Thoracic aorta (tissue), 2 donors: ENCODE measurements around the gene SLC15A3. TPM values are rescaled to one million over a fixed set of nuclear protein-coding genes. Genes with fewer than 3 reads are reported as not detected.

ENCODE experiments used
- ATAC-seq: fragments of 150-250 bp; one replicate; pipeline ENCODE4 v1.8.0; 2017; ENCODE audit warnings: low read depth; ENCODE audit not compliant: insufficient number of reproducible peaks, low FRiP score
- DNase-seq: peaks from one replicate; pipeline ENCODE4 v3.0.0-alpha.2; 2020; ENCODE audit warnings: low spot score
- H3K27ac ChIP-seq, 2 donors: fragments of 200-600 bp; sonication (generic); 1 replicate in 1 of 2; 2 replicates in 1 of 2; pipeline ENCODE4 v1.5.1; 2016; ENCODE audit warnings: mild to moderate bottlenecking in 2 of 2, moderate library complexity in 2 of 2
- H3K27me3 ChIP-seq: fragments of 200-600 bp; sonication (generic); replicated peaks from 2 replicates; pipeline ENCODE4 v1.6.0; 2016; ENCODE audit warnings: mild to moderate bottlenecking; ENCODE audit not compliant: insufficient read depth
- H3K36me3 ChIP-seq: fragments of 200-600 bp; sonication (generic); one replicate; pipeline ENCODE4 v1.5.1; 2016
- H3K4me1 ChIP-seq, 2 donors: fragments of 200-600 bp; sonication (generic); 1 replicate in 1 of 2; 2 replicates in 1 of 2; pipeline versions ENCODE4 v1.5.1 to v1.6.0; 2016; ENCODE audit warnings: low read depth in 2 of 2, mild to moderate bottlenecking in 1 of 2; ENCODE audit not compliant: control insufficient read depth in 1 of 2
- H3K4me3 ChIP-seq: fragments of 200-600 bp; sonication (generic); 2 replicates; pipeline ENCODE4 v1.5.1; 2016; ENCODE audit warnings: mild to moderate bottlenecking
- H3K9me3 ChIP-seq: fragments of 200-600 bp; sonication (generic); 2 replicates; pipeline ENCODE4 v1.5.1; 2016
- total RNA-seq, 2 donors: library from RNA; depleted of rRNA; stranded (reverse); fragments of >200 nt; gene quantifications; one replicate each; pipeline versions ENCODE4 v1.1.0 to v1.2.3, GENCODE V29; 2016
- TF ChIP-seq, protein P1 (sequence below): fragments of 200-600 bp; sonication (generic); IDR thresholded peaks from one replicate; pipeline ENCODE4 v1.5.1; 2019; ENCODE audit warnings: antibody characterized with exemption

The SLC15A3 gene
- total RNA-seq, 2 donors from 2014 or later: 27.7 to 29.5 TPM

DNA sequence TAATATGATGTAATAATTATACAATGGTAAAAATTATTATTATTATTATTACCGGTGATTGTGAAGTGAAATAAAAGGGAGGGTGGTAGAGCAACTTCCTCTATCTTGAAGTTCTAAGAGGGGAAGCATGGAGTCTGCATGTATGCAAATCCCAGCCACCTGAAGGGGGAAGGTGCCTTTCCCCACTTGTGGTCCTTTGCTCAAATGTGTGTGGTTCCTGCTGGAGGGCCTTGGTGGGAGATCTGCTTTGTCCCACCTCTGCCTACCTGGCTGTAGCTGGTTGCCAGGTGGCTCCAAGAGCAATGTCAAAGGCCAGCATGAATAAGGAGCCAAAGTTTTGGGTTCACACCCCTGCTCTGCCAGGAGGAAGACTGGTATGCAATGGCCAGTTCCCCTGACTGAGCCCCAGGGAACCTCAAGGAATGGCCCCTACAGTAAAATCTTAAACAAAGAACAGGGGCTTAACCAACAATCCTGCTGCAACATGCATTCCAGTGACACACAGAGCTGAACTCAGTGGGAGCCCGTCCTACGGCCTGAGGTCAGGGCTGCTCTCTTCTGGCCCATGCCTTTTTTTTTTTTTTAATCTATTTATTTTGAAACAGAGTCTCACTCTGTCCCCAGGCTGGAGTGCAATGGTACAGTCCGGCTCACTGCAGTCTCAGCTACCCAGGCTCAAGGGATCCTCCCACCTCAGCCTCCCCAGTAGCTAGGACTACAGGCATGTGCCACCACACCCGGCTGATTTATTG lies 19.2 kb downstream of the SLC15A3 start:
- H3K27ac ChIP-seq: no peak overlapping the region
- no peak overlapping the region for H3K4me3 ChIP-seq
- TF ChIP-seq, protein P1, sequence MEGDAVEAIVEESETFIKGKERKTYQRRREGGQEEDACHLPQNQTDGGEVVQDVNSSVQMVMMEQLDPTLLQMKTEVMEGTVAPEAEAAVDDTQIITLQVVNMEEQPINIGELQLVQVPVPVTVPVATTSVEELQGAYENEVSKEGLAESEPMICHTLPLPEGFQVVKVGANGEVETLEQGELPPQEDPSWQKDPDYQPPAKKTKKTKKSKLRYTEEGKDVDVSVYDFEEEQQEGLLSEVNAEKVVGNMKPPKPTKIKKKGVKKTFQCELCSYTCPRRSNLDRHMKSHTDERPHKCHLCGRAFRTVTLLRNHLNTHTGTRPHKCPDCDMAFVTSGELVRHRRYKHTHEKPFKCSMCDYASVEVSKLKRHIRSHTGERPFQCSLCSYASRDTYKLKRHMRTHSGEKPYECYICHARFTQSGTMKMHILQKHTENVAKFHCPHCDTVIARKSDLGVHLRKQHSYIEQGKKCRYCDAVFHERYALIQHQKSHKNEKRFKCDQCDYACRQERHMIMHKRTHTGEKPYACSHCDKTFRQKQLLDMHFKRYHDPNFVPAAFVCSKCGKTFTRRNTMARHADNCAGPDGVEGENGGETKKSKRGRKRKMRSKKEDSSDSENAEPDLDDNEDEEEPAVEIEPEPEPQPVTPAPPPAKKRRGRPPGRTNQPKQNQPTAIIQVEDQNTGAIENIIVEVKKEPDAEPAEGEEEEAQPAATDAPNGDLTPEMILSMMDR: no peak
- H3K9me3 ChIP-seq: no peaks in the 10 kb centered on the region
- H3K27me3 ChIP-seq: no peaks in the 10 kb centered on the region
- DNase-seq: no peak
- H3K4me1 ChIP-seq: no peaks in the 10 kb centered on the region
- ATAC-seq: no peak
- no peaks in the 10 kb centered on the region for H3K36me3 ChIP-seq

DNA sequence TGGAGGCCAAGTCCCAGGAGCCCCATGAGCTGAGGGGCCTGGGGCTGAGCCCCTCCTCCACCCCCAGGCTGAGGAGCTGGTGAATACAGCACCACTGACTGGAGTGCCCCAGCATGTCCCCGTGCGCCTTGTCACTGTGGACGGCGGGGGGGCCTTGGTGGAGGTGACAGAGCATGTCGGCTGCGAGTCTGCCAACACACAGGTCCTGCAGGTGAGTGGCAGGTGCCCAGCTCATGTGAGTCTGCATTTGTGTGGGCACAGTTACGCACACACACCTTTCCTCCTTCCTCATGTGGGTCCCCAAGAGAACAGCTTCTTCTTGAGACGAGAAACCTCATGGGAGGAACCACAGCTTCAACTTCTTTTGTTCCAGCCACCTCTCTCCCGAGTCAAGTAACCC lies 20.1 kb downstream of the SLC15A3 start:
- Histone ChIP-seq H3K4me1 (no peaks in the 10 kb centered on the region), H3K27ac (no peak overlapping the region), H3K27me3 (no peaks in the 10 kb centered on the region), H3K9me3 (no peaks in the 10 kb centered on the region), H3K4me3 (no peak overlapping the region), H3K36me3 (no peaks in the 10 kb centered on the region)
- DNase-seq (no peak), ATAC-seq (no peak)
- TF ChIP-seq, protein P1: no peak

DNA sequence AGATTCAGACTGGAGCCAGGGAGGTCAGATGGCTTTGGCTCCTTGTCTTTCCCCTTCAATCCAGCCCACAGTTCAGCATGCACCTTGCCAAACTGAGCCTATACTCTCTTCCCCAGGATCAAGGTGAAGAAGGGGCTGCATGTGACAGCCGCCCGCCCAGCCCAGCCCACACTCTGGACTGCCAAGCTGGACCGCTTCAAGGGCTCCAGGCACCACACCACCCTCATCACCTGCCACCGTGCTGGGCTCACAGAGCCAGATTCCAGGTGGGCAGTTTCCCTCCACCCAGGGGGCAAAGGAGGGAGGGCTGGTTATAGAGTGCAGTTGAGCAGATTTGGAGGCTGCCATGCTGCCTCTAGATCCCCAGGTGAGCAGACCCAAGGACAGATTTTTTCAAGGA lies 21.6 kb downstream of the SLC15A3 start:
- no peak overlapping the region for H3K4me3 ChIP-seq
- H3K27me3 ChIP-seq: no peaks in the 10 kb centered on the region
- peaks cover 0 to 1% of the 10 kb centered on the region in 2 donors for H3K4me1 ChIP-seq
- H3K27ac ChIP-seq: no peak overlapping the region
- TF ChIP-seq, protein P1: no peak
- H3K9me3 ChIP-seq: no peaks in the 10 kb centered on the region
- H3K36me3 ChIP-seq: no peaks in the 10 kb centered on the region
- ATAC-seq (no peak), DNase-seq (no peak)

DNA sequence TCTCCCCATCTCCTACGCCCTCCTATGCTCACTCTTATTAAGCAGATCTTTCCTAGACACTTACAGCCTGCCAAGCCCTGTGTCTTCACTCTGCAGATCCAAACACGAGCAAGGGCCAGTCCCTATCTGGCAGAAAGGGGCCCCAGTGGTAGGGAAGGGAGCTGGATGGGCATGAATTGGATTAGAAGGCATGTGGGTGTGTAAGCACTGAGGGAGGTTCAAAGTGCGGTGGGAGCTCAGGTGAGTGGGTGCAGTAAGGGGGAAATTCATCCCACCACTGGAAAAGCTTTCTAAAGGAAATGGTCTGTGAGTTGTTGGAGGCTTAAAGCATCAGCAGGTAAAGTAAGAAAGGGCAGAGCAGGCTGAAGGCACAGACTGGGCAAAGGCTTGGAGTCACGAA lies 22.2 kb downstream of the SLC15A3 start:
- no peaks in the 10 kb centered on the region for H3K36me3 ChIP-seq
- no peaks in the 10 kb centered on the region for H3K27me3 ChIP-seq
- no peak for ATAC-seq
- H3K4me1 ChIP-seq: peaks cover 3 to 8% of the 10 kb centered on the region in 2 donors
- TF ChIP-seq, protein P1: no peak
- no peak for DNase-seq
- H3K27ac ChIP-seq: no peak overlapping the region
- H3K4me3 ChIP-seq: no peak overlapping the region
- no peaks in the 10 kb centered on the region for H3K9me3 ChIP-seq

DNA sequence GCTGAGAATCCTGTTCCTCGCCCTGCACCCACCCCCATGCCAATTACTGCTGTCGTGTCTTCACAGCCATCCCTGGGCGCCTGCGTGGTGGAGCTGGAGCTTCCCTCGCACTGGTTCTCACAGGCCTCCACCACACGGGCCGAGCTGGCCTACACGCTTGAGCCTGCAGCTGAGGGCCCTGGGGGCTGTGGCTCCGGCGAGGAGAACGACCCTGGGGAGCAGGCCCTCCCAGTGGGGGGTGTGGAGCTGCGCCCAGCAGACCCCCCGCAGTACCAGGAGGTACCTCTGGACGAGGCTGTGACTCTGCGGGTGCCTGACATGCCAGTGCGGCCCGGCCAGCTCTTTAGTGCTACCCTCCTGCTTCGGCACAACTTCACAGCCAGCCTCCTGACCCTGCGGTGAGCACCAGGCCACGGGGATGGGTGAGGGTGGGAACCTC lies 23.4 kb downstream of the SLC15A3 start:
- Histone ChIP-seq H3K36me3 (no peaks in the 10 kb centered on the region), H3K27ac (no peak overlapping the region), H3K27me3 (no peaks in the 10 kb centered on the region), H3K4me3 (no peak overlapping the region), H3K4me1 (peaks cover 9 to 17% of the 10 kb centered on the region in 2 donors), H3K9me3 (no peaks in the 10 kb centered on the region)
- TF ChIP-seq, protein P1: no peak
- ATAC-seq (no peak), DNase-seq (no peak)
